ENCODE results near the gene FHOD3.
"Not testable (repeated sequence)": the region's sequence is repeated elsewhere in the genome, so short reads cannot be mapped to it uniquely, and the experiment has no call there.

The FHOD3 gene

DNA sequence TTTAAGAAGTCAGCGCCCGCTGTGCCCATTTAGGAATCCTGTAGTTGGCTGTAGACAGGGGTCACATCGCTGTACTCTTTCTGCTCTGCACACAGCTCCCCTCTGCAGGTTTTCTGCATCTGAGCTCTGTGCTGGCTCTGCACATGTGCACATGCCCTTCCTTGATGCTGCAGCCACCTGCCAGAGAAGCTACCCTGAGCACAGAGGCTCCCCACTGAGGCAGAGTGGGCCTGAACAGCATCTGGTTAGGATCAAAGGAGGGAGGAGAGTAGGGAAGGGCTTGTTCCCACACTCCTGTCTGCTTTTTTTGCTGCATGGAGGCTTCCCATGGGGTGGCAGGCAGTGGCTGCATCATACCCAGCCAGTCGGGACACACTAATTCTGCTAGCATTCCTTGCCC lies 238.9 kb downstream of the FHOD3 start:
- 83% methylated on average over 4 of the region's 4 CpGs for WGBS

DNA sequence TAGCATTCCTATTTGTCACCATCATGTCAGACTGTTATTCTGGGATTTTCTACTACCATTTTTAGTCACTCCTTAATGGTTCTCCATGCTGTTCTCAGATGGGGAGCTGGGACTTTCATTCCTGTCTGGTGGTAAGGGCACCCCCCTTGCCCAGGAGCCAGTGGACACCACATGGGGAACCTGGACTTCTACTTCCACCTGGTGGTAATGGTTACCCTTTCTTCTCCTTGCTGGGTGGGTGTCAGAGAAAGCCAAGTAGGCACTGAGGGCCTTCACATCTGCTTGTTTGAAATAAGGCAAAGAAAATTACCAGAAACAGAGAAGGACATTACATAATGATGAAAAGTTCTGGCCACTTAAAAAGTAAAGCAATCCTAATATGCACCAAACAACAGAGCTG lies 239.8 kb downstream of the FHOD3 start:
- no peaks in the 10 kb centered on the region for H3K9me3 ChIP-seq (ENCODE audit: insufficient read depth, low read depth, low read length)
- no peaks in the 10 kb centered on the region for H3K27me3 ChIP-seq (ENCODE audit: insufficient read depth, low read length)
- no peak overlapping the region for H3K27ac ChIP-seq (ENCODE audit: low read depth, low read length)
- H3K9ac ChIP-seq (ENCODE audit: low read depth, low read length) = no peak overlapping the region
- peaks cover 15% of the 10 kb centered on the region; the same call in 1 of the 2 replicates for H3K4me1 ChIP-seq (ENCODE audit: insufficient read depth, low read length)
- no peaks in the 10 kb centered on the region for H3K36me3 ChIP-seq (ENCODE audit: insufficient read depth, low read length)
- no peak overlapping the region for H3K4me3 ChIP-seq (ENCODE audit: low read length)

More for the DNA sequence above, 238.9 kb downstream of the FHOD3 start:
- no peak overlapping the region for H3K4me3 ChIP-seq (ENCODE audit: low read length)
- H3K9me3 ChIP-seq (ENCODE audit: insufficient read depth, low read depth, low read length) = no peaks in the 10 kb centered on the region
- no peaks in the 10 kb centered on the region for H3K36me3 ChIP-seq (ENCODE audit: insufficient read depth, low read length)
- H3K9ac ChIP-seq (ENCODE audit: low read depth, low read length) = no peak overlapping the region
- H3K27ac ChIP-seq (ENCODE audit: low read depth, low read length) = no peak overlapping the region
- H3K27me3 ChIP-seq (ENCODE audit: insufficient read depth, low read length) = no peaks in the 10 kb centered on the region
- H3K4me1 ChIP-seq (ENCODE audit: insufficient read depth, low read length) = peaks cover 15% of the 10 kb centered on the region; the same call in 1 of the 2 replicates

DNA sequence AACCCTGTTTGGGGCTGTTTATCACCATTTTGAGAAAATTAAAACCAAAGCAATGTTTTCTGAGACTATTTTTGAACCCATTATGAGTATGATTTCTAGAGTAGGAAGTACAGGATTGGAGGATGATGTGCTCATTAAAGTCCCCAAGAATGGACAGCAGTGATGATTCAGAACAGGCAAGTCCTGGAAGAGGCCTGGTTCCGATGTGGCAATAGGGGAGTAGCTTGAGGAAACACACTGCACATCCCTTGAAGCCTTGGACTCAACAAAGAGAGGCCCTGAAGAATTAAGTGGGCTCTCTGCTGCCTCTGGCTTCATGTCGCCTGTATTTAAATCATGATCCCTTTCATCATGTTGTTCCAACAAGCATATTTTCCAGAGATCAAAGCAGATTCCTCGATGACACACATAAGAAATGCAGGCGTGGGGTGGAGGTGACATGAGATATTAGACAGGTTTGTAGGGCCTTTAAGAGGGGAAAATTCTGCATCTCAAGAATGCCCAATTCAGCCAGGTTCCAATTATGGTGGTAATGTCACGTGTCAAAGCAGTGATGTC lies 242.2 kb downstream of the FHOD3 start:
- H3K27me3 ChIP-seq (ENCODE audit: insufficient read depth, low read length) = no peaks in the 10 kb centered on the region
- H3K27ac ChIP-seq (ENCODE audit: low read depth, low read length) = no peak overlapping the region
- H3K9ac ChIP-seq (ENCODE audit: low read depth, low read length) = no peak overlapping the region
- H3K9me3 ChIP-seq (ENCODE audit: insufficient read depth, low read depth, low read length) = no peaks in the 10 kb centered on the region
- H3K36me3 ChIP-seq (ENCODE audit: insufficient read depth, low read length) = no peaks in the 10 kb centered on the region
- H3K4me1 ChIP-seq (ENCODE audit: insufficient read depth, low read length) = peaks cover 12% of the 10 kb centered on the region; the same call in 1 of the 2 replicates
- no peak overlapping the region for H3K4me3 ChIP-seq (ENCODE audit: low read length)
- 94% methylated on average over 5 of the region's 5 CpGs for WGBS

DNA sequence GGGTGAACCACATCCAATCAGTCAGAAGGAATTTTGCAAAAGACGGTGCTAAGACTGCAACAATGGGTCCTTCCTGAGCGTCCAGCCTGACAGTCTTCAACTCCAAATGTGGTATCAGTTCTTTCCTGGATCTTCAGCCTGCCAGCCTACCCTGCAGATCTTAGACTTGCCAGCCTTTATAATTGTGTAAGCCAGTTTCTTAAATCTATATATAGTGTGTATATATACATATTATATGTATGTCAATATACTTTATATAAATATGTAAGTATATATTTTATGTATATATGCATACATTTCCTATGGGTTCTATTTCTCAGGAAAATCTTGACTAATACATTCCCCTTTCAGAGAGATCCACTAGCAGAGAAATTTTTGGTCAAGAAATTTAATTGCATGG lies 245.5 kb downstream of the FHOD3 start:
- no peaks in the 10 kb centered on the region for H3K27me3 ChIP-seq (ENCODE audit: insufficient read depth, low read length)
- no peaks in the 10 kb centered on the region; the same call in 1 of the 2 replicates for H3K4me1 ChIP-seq (ENCODE audit: insufficient read depth, low read length)
- no peaks in the 10 kb centered on the region for H3K9me3 ChIP-seq (ENCODE audit: insufficient read depth, low read depth, low read length)
- H3K9ac ChIP-seq (ENCODE audit: low read depth, low read length) = no peak overlapping the region
- no peaks in the 10 kb centered on the region for H3K36me3 ChIP-seq (ENCODE audit: insufficient read depth, low read length)
- no peak overlapping the region for H3K4me3 ChIP-seq (ENCODE audit: low read length)
- WGBS = 93% methylated on average over 2 of the region's 2 CpGs
- H3K27ac ChIP-seq (ENCODE audit: low read depth, low read length) = no peak overlapping the region

DNA sequence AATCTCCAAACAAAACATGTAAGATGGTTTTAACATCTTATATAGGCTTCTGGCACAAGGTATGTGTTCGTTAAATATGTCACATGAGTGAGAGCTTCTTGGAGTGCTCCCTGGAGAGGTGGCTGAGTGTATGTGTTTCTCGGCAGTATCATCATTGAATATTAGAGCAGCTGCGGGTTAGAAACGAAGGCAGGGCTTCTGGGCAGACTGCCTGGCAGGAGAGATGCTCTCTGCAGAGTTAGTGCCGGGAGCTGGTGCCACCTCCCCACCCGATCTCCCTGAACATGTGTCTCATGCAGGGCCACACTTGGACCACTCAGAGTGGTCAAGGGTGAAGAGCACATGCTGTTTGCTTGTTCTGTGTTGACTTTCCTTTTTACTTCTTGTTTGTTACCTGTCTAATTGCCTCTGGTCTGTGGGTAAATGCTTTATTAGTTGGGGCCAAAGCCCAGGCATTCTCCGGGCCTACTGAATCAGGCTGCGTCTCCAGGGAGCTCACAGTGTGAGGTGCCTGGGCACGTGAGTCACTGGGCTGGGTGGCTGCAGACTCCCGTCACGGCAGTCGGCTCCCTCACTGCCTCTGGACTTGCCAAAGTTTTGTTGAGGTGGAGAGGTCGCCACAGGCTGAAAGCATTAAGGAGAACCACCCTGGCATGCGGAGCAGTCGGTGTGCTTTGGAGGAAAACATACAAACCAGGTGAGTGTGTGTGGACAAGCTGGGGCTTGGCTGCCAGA lies 246.6 kb downstream of the FHOD3 start:
- Histone ChIP-seq H3K27me3 (ENCODE audit: insufficient read depth, low read length) (no peaks in the 10 kb centered on the region), H3K4me3 (ENCODE audit: low read length) (no peak overlapping the region), H3K27ac (ENCODE audit: low read depth, low read length) (no peak overlapping the region), H3K9ac (ENCODE audit: low read depth, low read length) (no peak overlapping the region), H3K4me1 (ENCODE audit: insufficient read depth, low read length) (no peaks in the 10 kb centered on the region; the same call in 1 of the 2 replicates), H3K9me3 (ENCODE audit: insufficient read depth, low read depth, low read length) (no peaks in the 10 kb centered on the region), H3K36me3 (ENCODE audit: insufficient read depth, low read length) (no peaks in the 10 kb centered on the region)
- 90% methylated on average over 15 of the region's 15 CpGs for WGBS

DNA sequence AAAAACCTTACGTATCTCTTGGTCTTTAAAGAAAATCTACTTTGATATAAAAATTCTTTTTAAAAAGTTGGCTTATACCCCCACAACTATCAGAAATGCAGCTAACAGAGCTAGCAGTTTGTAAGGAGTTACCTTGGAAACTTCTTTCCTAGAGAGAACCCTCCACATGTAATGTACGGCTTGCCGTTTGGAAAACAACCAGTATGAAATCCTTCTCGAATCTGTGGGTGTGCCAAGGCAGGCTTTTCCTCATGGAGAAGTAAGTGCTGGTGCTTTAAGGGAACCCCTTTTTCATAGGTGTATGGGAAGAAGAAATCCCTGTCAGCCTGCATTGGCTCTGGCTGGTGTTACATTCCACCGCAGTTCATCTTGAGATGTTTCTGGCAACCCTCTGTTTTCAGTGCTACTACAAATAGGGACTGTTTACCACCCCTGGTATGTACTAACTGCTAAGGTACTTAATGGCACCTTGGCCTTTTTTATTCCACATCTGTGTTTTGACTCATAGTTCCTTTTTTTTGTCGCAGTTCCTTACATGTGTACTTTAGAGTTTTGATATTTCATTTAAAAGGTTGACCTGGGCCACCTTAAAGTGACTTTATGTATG lies 248.4 kb downstream of the FHOD3 start:
- WGBS = 94% methylated on average over 5 of the region's 6 CpGs
- no peaks in the 10 kb centered on the region for H3K9me3 ChIP-seq (ENCODE audit: insufficient read depth, low read depth, low read length)

DNA sequence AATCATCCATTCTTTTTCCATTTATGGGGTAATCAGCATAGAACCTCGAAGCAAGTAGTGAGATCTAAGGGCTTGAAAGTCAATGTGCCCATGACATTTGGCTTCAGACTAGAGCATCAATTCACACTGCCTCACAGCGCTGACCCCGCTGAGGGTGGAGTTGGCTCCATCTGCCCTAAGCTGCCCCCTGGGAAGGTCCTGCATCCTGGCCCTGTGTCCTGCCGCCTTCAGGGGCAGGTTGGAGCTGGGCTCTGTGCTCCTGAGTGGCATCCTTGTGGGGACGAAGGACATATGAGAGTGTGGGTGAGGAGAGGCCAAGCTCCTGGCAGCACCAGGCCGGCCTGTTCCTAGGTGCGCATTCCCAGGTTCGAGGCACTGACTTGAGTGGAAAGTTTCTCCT lies 249.4 kb downstream of the FHOD3 start:
- no peak overlapping the region for H3K9ac ChIP-seq (ENCODE audit: low read depth, low read length)
- no peaks in the 10 kb centered on the region for H3K36me3 ChIP-seq (ENCODE audit: insufficient read depth, low read length)
- H3K4me1 ChIP-seq (ENCODE audit: insufficient read depth, low read length) = no peaks in the 10 kb centered on the region; the same call in 1 of the 2 replicates
- no peaks in the 10 kb centered on the region; the same call in 1 of the 2 replicates for H3K9me3 ChIP-seq (ENCODE audit: insufficient read depth, low read depth, low read length)
- 95% methylated on average over 8 of the region's 8 CpGs for WGBS
- H3K27ac ChIP-seq (ENCODE audit: low read depth, low read length) = no peak overlapping the region
- no peaks in the 10 kb centered on the region for H3K27me3 ChIP-seq (ENCODE audit: insufficient read depth, low read length)
- no peak overlapping the region for H3K4me3 ChIP-seq (ENCODE audit: low read length)

More for the DNA sequence above, 248.4 kb downstream of the FHOD3 start:
- Histone ChIP-seq H3K9ac (ENCODE audit: low read depth, low read length) (no peak overlapping the region), H3K27me3 (ENCODE audit: insufficient read depth, low read length) (no peaks in the 10 kb centered on the region), H3K4me1 (ENCODE audit: insufficient read depth, low read length) (no peaks in the 10 kb centered on the region; the same call in 1 of the 2 replicates), H3K27ac (ENCODE audit: low read depth, low read length) (no peak overlapping the region), H3K36me3 (ENCODE audit: insufficient read depth, low read length) (no peaks in the 10 kb centered on the region), H3K4me3 (ENCODE audit: low read length) (no peak overlapping the region)

GRCh38 chr18:36547544-36547943 lies 250.0 kb downstream of the FHOD3 start:
- H3K9ac ChIP-seq (ENCODE audit: low read depth, low read length) = no peak overlapping the region
- H3K4me3 ChIP-seq (ENCODE audit: low read length) = no peak overlapping the region
- H3K36me3 ChIP-seq (ENCODE audit: insufficient read depth, low read length) = no peaks in the 10 kb centered on the region
- no peak overlapping the region for H3K27ac ChIP-seq (ENCODE audit: low read depth, low read length)
- H3K9me3 ChIP-seq (ENCODE audit: insufficient read depth, low read depth, low read length) = no peaks in the 10 kb centered on the region; the same call in 1 of the 2 replicates
- H3K4me1 ChIP-seq (ENCODE audit: insufficient read depth, low read length) = no peaks in the 10 kb centered on the region; the same call in 1 of the 2 replicates
- WGBS = 92% methylated on average over 11 of the region's 11 CpGs
- no peaks in the 10 kb centered on the region for H3K27me3 ChIP-seq (ENCODE audit: insufficient read depth, low read length)

DNA sequence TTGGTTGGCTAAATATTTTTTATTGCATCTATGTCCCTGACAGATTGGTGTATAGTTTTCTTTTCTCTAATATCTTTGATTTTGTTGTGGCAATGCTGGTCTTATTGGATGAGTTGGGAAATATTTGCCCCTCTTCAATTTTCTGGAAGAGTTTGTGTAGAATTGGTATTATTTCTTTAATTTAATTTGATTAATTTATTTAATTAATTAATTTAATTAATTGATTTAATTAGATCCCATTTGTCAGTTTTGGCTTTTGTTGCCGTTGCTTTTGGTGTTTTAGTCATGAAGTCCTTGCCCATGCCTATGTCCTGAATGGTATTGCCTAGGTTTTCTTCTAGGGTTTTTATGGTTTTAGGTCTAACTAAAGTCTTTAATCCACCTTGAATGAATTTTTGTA lies 253.8 kb downstream of the FHOD3 start:
- 100% methylated on average over 1 of the region's 1 CpG for WGBS
- not testable (repeated sequence) for H3K4me1 ChIP-seq (ENCODE audit: insufficient read depth, low read length); H3K9me3 ChIP-seq (ENCODE audit: insufficient read depth, low read depth, low read length)

DNA sequence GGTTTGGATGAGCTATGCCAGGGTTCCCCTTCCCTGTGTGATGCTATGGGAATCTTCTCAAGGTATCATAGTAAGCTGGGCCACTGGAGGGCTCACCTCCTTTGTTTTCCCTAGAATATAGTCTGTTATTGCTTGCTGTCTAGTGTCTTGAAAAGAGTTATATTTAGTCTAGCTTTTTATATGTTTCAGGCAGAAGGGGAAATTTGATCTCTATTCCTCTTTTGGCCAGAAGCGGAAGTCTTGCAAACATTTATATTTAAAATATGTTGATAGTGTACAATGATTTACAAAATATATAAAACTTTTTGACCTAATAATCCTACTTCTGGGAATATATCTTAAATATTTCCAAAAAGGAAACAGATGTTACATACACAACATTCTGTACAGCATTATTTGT lies 260.7 kb downstream of the FHOD3 start:
- Histone ChIP-seq H3K9ac (ENCODE audit: low read depth, low read length) (no peak overlapping the region), H3K27me3 (ENCODE audit: insufficient read depth, low read length) (no peaks in the 10 kb centered on the region), H3K36me3 (ENCODE audit: insufficient read depth, low read length) (no peaks in the 10 kb centered on the region), H3K27ac (ENCODE audit: low read depth, low read length) (no peak overlapping the region), H3K4me1 (ENCODE audit: insufficient read depth, low read length) (peaks cover 9% of the 10 kb centered on the region; the same call in 1 of the 2 replicates), H3K4me3 (ENCODE audit: low read length) (no peak overlapping the region), H3K9me3 (ENCODE audit: insufficient read depth, low read depth, low read length) (no peaks in the 10 kb centered on the region)
- whole genome bisulfite sequencing = no CpG with 5 or more reads among the region's 1 CpG

More for the DNA sequence above, 253.8 kb downstream of the FHOD3 start:
- not testable (repeated sequence) for H3K27ac ChIP-seq (ENCODE audit: low read depth, low read length); H3K9ac ChIP-seq (ENCODE audit: low read depth, low read length); H3K4me3 ChIP-seq (ENCODE audit: low read length); H3K27me3 ChIP-seq (ENCODE audit: insufficient read depth, low read length); H3K36me3 ChIP-seq (ENCODE audit: insufficient read depth, low read length)

DNA sequence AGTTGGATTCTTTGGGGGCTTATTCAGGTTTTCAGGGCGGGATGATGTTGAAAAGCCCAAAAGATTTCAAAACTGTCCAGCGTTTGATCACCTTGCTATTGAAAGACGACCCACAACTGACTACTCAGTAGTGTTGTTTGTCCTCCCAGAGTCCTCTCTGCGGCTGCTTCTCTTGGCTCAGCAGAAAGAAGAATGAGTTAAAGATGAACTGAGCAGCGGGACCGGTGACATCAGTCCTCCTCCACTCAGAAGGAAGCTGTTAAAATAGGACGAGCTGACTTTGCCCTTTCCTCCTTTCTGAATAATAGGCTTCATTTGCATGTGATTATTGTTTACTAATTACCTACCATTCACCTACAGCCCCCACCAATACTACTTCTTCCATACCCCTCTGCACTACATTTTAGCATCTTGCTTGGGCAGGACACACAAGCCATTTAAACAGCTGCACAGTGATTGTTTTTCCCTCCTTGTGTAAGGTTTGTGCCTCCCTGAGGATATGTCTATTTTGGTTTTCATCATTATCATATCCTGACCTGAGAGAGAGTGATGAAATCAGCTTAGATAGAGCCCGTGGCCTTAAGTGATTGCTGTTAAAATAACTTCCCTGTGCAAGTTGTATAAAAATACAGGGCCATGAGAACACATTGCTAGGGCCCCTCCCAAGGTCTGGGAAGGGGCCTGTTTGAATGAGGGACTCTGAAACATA lies 261.8 kb downstream of the FHOD3 start:
- H3K36me3 ChIP-seq (ENCODE audit: insufficient read depth, low read length) = no peaks in the 10 kb centered on the region
- H3K9ac ChIP-seq (ENCODE audit: low read depth, low read length) = no peak overlapping the region
- no peaks in the 10 kb centered on the region for H3K27me3 ChIP-seq (ENCODE audit: insufficient read depth, low read length)
- H3K9me3 ChIP-seq (ENCODE audit: insufficient read depth, low read depth, low read length) = no peaks in the 10 kb centered on the region
- WGBS = 87% methylated on average over 8 of the region's 8 CpGs
- no peak overlapping the region for H3K4me3 ChIP-seq (ENCODE audit: low read length)
- no peak overlapping the region; the same call in 1 of the 2 replicates for H3K27ac ChIP-seq (ENCODE audit: low read depth, low read length)
- peaks cover 10% of the 10 kb centered on the region for H3K4me1 ChIP-seq (ENCODE audit: insufficient read depth, low read length)

All from HUES64 (cell line).